ENCODE measurements around the gene SKAP1.
A peak's percentile ranks its signal among the peaks of the same experiment; 100 is the strongest.

Gene SKAP1

DNA sequence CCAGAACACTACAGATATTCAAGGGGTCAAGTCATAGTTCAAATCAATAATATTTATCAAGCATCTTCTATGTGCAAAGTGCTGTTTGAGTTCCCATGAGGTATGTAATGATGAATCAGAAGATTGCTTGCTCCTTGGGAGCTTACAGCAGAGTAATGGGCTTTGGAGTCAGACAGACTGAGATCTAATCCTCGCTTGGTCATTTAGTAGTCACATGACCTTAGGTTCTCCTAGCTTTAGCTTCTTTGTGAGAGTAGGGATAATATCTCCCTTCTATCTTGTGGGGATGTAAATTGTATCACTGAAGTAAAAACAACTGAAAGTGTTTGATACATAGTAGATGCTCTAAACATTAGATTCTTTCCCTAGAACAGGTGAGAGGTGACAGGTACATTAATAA, 292.4 kb downstream of the SKAP1 start:
- no peak for TF ChIP-seq CTCF (conservative IDR thresholded peaks at IDR 0.05; ENCODE audit: low read length)
- TF ChIP-seq EZH2phosphoT487 (IDR thresholded peaks at IDR 0.05; ENCODE audit: borderline replicate concordance): no peak
- no peak overlapping the region for H2AFZ ChIP-seq (ENCODE audit: low read length)

DNA sequence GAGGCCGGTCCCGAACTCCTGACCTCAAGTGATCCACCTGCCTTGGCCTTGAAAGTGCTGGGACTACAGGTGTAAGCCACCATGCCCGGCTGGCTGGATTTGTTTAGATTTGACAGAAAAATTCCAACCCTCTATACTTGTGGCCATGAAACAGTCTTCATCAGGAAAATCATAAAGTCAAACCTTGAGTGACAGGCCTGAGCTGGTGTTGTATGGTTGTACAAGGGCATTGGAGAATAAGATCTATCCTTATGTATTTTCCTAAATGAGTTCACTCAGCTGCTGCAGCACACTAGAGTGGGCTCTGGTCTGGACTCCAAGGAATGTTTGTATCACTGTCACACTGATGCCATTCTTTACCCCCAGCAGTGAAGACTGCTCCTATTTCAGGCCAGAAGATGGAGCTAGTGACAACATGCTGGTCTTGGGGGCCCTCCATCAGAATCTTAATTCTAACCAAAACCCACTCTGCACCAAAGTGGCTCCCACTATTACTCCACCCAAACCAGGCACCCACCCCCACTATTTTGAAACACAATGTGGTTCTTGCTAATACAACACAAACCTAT, 295.0 kb downstream of the SKAP1 start:
- Histone ChIP-seq H4K20me1 (ENCODE audit: insufficient read depth, low read length, poor library complexity, severe bottlenecking) (no peaks in the 10 kb centered on the region), H3K4me2 (ENCODE audit: low read depth, low read length, poor library complexity, severe bottlenecking) (no peak overlapping the region), H3K27me3 (ENCODE audit: insufficient read depth, low read length, poor library complexity, severe bottlenecking) (no peaks in the 10 kb centered on the region), H2AFZ (ENCODE audit: low read length) (no peak overlapping the region), H3K9me3 (ENCODE audit: insufficient read depth, low read depth, low read length) (no peaks in the 10 kb centered on the region), H3K9me2 (replicated peaks; ENCODE audit: low read depth, low read length) (no peaks in the 10 kb centered on the region), H3K4me3 (ENCODE audit: low read length, poor library complexity, severe bottlenecking) (no peak overlapping the region), H3K4me1 (ENCODE audit: insufficient read depth, low read length, poor library complexity, severe bottlenecking) (no peaks in the 10 kb centered on the region), H3F3A (ENCODE audit: low read depth) (no peaks in the 10 kb centered on the region), H3K9ac (ENCODE audit: low read depth, low read length, poor library complexity, severe bottlenecking) (no peak overlapping the region), H3K79me2 (ENCODE audit: insufficient read depth, low read length) (no peaks in the 10 kb centered on the region), H3K36me3 (ENCODE audit: insufficient read depth, low read length) (no peaks in the 10 kb centered on the region)
- peak; percentile 73 for TF ChIP-seq CTCF (conservative IDR thresholded peaks at IDR 0.05; ENCODE audit: low read length)
- no peak for TF ChIP-seq EZH2phosphoT487 (IDR thresholded peaks at IDR 0.05; ENCODE audit: borderline replicate concordance)

More for the DNA sequence above, 292.4 kb downstream of the SKAP1 start:
- H3K4me2 ChIP-seq (ENCODE audit: low read depth, low read length, poor library complexity, severe bottlenecking): no peak overlapping the region
- H3F3A ChIP-seq (ENCODE audit: low read depth): no peaks in the 10 kb centered on the region
- no peaks in the 10 kb centered on the region for H3K4me1 ChIP-seq (ENCODE audit: insufficient read depth, low read length, poor library complexity, severe bottlenecking)
- H3K27me3 ChIP-seq (ENCODE audit: insufficient read depth, low read length, poor library complexity, severe bottlenecking): no peaks in the 10 kb centered on the region
- H3K79me2 ChIP-seq (ENCODE audit: insufficient read depth, low read length): no peaks in the 10 kb centered on the region
- H3K9ac ChIP-seq (ENCODE audit: low read depth, low read length, poor library complexity, severe bottlenecking): no peak overlapping the region
- H4K20me1 ChIP-seq (ENCODE audit: insufficient read depth, low read length, poor library complexity, severe bottlenecking): no peaks in the 10 kb centered on the region
- H3K36me3 ChIP-seq (ENCODE audit: insufficient read depth, low read length): no peaks in the 10 kb centered on the region
- no peaks in the 10 kb centered on the region for H3K9me3 ChIP-seq (ENCODE audit: insufficient read depth, low read depth, low read length)
- H3K9me2 ChIP-seq (replicated peaks; ENCODE audit: low read depth, low read length): no peaks in the 10 kb centered on the region
- no peak overlapping the region for H3K4me3 ChIP-seq (ENCODE audit: low read length, poor library complexity, severe bottlenecking)

GRCh38 chr17:48132385-48132784, 297.6 kb downstream of the SKAP1 start:
- H3K4me3 ChIP-seq (ENCODE audit: low read length, poor library complexity, severe bottlenecking): no peak overlapping the region
- H2AFZ ChIP-seq (ENCODE audit: low read length): no peak overlapping the region
- H3K9me3 ChIP-seq (ENCODE audit: insufficient read depth, low read depth, low read length): no peaks in the 10 kb centered on the region
- no peaks in the 10 kb centered on the region for H3K79me2 ChIP-seq (ENCODE audit: insufficient read depth, low read length)
- no peaks in the 10 kb centered on the region for H3K36me3 ChIP-seq (ENCODE audit: insufficient read depth, low read length)
- H4K20me1 ChIP-seq (ENCODE audit: insufficient read depth, low read length, poor library complexity, severe bottlenecking): no peaks in the 10 kb centered on the region
- no peaks in the 10 kb centered on the region for H3K9me2 ChIP-seq (replicated peaks; ENCODE audit: low read depth, low read length)
- H3K4me1 ChIP-seq (ENCODE audit: insufficient read depth, low read length, poor library complexity, severe bottlenecking): no peaks in the 10 kb centered on the region
- H3K4me2 ChIP-seq (ENCODE audit: low read depth, low read length, poor library complexity, severe bottlenecking): no peak overlapping the region
- H3F3A ChIP-seq (ENCODE audit: low read depth): no peaks in the 10 kb centered on the region
- no peak for TF ChIP-seq CTCF (conservative IDR thresholded peaks at IDR 0.05; ENCODE audit: low read length)
- no peak for TF ChIP-seq EZH2phosphoT487 (IDR thresholded peaks at IDR 0.05; ENCODE audit: borderline replicate concordance)
- H3K9ac ChIP-seq (ENCODE audit: low read depth, low read length, poor library complexity, severe bottlenecking): no peak overlapping the region
- H3K27me3 ChIP-seq (ENCODE audit: insufficient read depth, low read length, poor library complexity, severe bottlenecking): no peaks in the 10 kb centered on the region
